Stimulated activated CD8-positive, alpha-beta memory T cell treated with anti-CD3 and anti-CD28 coated beads, Interleukin-4, amount 100 ng/mL, for 1 hour (primary cell): Measurements from ENCODE around the gene HPS4.
"Not testable (repeated sequence)": the region's sequence is repeated elsewhere in the genome, so short reads cannot be mapped to it uniquely, and the experiment has no call there.

Source experiments
- DNase-seq, 2 donors: peaks; one replicate each; pipeline ENCODE4 v3.0.0-alpha.2; 2020; ENCODE audit warnings: low read depth in 2 of 2, low spot score in 1 of 2

The HPS4 gene

GRCh38 chr22:26483439-26484359 is at the start of gene HPS4, which contains the start of gene SRRD:
Gene HPS4, minus strand, starts transcription at chr22:26483783. Its CDS starts 2,021 bp downstream, at chr22:26481762.
Gene SRRD, plus strand, starts transcription at chr22:26483877. Its CDS starts 14 bp downstream, at chr22:26483891.
- peak; percentile 85 to 88 for DNase-seq

DNA sequence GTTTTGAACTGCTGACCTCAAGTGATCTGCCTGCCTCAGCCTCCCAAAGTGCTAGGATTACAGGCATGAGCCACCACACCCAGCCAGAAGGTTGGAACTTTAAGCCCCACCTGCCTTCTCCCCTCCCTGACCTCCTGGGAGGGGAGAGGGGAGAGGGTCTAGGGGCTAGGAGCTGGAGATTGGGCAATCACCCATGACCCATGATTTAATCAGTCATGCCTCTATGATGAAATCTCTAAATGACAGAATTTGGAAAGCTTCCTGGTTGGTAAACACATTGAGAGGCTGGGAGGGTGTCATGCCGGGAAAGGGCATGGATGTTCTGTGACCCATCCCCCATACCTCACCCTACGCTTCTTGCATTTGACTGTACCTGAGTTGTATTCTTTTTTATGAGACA is 45.8 kb upstream of the HPS4 start:
- no peak for DNase-seq

DNA sequence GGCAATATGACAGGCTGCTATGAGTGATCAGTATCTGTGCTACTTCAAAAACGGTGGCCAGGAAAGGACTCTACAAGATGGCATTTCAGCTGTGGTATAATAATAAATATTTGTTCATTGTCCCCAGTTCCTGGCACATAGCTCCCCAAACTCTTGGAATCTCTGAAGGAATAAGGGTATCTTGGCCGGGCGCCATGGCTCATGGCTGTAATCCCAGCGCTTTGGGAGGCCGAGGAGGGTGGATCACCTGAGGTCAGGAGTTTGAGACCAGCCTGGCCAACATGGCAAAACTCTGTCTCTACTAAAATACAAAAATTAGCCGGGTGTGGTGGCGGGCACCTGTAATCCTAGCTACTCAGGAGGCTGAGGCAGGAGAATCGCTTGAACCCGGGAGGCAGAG is 44.9 kb upstream of the HPS4 start:
- DNase-seq: not testable (repeated sequence)

DNA sequence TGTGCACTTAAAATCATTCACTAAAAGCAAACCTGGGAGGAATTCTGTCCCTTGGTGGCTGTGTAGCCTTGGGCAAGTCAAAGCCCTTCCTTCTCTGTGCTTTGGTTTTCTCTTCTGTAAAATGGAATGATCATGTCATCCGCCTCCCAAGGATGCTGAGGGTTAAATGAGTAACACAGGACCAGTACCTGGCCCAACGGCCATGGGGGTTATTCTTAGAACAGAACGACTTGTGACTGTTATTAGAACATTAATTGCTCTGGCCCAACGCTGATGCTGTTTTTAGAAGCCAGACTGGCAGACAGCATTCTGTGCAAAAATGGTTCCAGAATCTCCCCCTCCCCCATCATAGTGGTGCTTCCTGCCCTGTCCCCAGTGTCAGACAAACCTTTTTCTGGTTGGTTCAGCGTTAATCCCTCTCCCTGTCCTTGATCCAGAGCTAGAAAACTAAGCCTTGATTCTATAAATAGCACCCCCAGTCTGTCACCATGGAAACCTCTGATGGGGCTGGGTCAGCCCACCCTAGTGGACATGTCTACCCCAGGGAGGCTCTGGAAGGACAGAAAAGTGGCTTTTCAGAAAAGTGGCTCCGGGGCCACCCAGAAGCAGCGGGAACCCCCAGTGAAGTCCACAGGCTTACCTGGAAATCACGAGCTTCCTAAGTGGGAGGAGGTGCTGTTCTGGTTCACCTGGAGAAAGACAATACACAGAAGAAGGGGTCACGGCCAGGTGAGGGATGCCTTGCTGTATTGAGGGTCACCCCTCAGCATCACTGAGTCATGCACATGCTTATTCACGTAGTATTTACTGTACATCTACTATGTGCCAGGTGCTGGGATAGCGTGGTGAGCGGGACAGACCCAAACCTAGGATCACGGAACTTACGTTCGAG is 44.2 kb upstream of the HPS4 start:
- DNase-seq: no peak

DNA sequence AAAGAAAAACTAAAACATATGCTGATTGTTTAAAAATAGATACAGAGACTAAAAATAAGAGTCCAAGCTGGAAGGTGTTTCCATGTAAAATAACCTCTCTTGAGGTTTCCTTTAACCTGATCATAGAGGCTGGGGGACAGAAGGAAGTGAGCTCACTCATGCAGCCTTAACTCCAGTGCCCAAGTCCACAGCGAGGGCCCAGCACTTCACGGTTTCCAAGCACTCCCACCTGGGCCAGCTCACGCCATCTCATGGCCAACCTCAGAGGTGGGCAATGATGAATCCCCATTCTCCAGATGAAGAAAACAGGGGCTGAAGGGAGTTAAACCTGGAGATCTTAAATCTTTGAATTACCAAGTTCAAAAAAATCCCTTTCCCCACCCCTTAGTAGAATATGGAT is 43.6 kb upstream of the HPS4 start:
- no peak for DNase-seq

DNA sequence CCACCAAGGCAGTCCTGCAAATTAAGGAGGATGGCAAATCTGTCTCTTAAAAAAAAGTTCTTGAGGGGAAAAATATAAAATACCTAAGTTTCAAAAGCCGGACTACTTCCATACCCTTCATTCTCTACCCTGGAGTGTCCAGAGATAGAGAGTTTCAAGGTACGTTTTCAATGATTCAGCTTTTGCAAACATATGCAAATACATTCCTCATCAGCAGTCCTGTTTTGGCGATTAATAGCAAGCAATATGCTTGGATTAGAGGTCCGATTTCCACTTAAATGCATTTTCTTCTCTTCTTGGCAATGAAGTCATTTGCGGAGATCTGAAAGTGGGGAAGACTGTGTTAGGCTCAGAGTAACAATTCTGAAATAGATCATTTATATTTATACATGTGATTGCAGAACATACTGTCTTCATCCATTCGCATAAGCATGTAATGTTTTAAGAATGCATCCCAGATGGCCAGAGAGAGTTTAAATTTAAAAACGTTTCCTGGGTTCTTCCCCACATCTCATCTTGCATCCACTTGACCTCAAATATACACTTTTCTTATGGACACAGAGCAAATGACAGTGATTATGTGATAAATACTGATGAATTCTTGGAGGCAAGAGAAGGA is 42.5 kb upstream of the HPS4 start:
- DNase-seq: no peak

DNA sequence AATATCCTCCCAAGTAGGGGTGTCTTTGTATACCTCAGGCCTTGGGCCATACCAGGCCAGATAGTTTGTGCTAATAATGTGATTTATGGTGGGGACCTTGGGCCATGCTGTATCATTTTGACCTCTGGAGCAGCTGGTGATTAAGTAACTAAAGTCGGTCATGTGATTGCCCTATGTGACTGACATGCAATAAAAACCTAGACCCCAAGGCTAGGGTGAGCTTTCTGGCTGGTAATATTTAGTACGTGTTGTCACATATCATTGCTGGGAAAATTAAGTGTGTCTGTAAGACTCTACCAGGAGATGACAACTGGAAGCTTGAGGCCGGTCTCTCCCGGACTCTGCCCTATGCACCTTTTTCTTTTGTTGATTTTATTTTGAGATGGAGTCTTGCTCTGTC is 41.3 kb upstream of the HPS4 start:
- no peak for DNase-seq

DNA sequence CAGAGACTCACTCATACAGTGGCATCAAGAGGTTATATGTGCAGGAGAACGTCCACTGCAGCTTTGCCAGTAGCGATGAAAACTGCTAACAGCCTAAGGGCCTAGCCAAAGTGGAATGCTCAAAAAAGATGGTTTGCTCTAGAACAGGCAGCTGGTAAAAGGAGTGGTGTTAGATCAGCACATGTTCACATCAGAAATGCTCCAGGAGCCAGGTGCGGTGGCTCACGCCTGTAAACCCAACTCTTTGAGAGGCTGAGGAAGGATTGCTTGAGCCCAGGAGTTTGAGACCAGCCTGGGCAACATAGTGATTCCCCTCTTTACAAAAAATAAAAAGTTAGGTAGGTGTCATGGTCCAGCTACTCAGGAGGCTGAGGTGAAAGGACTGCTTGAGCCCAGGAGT is 39.0 kb upstream of the HPS4 start:
- no peak for DNase-seq

DNA sequence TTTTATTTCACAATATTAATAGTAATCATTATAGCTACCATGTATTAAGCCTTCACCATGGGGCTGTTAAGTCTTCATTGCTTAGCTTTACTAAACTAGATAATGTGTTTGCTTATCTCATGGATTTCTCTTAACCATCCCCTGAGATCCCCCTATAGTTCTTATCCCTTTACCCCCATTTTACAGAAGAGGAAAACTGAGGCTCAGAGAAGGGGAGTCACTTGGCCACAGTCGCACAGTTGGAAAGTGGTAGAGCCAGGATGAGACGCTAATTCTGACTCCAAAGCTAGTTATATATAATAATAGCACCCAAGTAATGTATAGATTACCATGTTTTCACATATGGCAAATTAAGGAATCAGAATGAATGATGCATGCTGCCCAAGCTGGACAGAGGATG is 38.4 kb upstream of the HPS4 start:
- no peak for DNase-seq

- DNase-seq: no peak
Measured at GRCh38 chr22:26517429-26517828, 33.8 kb upstream of the HPS4 start.

DNA sequence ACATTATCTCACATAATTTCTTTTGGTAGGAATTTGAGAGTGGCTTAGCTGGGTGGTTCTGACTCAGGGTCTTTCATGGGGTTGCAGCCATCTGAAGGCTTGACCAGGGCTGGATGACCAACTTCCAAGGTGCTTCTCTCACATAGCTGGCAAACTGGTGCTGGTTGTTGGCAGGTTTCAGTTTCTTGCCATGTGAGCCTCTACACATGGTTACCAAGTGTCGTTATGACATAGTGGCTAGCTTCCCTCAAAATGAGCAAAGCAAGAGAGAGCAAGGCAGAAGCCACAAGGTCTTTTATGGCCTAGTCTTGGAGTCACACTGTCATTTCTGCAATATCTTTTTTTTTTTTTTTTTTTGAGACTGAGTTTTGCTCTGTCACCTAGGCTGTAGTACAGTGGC is 32.9 kb upstream of the HPS4 start:
- no peak for DNase-seq

GRCh38 chr22:26515931-26516330 is 32.3 kb upstream of the HPS4 start:
- no peak for DNase-seq

- DNase-seq: no peak
Measured at GRCh38 chr22:26514419-26515161, 31.0 kb upstream of the HPS4 start.

DNA sequence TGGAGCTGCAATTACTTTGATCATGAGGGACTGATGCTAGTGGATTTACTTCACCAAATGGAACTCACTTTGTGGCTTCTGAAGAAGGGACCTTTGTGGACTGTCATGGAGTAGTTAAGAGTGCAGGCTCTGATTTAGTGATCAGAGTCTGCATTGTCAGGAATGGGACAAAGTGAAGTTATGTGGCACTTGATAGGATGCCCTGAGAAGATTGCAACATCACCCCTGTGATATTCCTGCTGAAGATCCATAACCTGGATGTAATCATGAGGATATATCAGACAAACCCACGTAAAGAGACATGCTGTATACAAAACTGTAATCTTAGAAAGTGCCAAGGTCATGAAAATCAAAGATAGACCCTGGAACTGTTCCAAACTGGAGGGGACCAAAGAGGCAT is 30.3 kb upstream of the HPS4 start:
- no peak for DNase-seq

GRCh38 chr22:26512149-26512793 is 28.7 kb upstream of the HPS4 start, which contains the start of gene TFIP11:
Gene TFIP11, minus strand, starts transcription at chr22:26512473. Its CDS starts 2,201 bp downstream, at chr22:26510272.
- DNase-seq: peak; percentile 77 to 81

- DNase-seq: no peak
Measured at GRCh38 chr22:26508148-26508547, 24.6 kb upstream of the HPS4 start.

GRCh38 chr22:26503758-26504157 is 20.2 kb upstream of the HPS4 start:
- no peak for DNase-seq

DNA sequence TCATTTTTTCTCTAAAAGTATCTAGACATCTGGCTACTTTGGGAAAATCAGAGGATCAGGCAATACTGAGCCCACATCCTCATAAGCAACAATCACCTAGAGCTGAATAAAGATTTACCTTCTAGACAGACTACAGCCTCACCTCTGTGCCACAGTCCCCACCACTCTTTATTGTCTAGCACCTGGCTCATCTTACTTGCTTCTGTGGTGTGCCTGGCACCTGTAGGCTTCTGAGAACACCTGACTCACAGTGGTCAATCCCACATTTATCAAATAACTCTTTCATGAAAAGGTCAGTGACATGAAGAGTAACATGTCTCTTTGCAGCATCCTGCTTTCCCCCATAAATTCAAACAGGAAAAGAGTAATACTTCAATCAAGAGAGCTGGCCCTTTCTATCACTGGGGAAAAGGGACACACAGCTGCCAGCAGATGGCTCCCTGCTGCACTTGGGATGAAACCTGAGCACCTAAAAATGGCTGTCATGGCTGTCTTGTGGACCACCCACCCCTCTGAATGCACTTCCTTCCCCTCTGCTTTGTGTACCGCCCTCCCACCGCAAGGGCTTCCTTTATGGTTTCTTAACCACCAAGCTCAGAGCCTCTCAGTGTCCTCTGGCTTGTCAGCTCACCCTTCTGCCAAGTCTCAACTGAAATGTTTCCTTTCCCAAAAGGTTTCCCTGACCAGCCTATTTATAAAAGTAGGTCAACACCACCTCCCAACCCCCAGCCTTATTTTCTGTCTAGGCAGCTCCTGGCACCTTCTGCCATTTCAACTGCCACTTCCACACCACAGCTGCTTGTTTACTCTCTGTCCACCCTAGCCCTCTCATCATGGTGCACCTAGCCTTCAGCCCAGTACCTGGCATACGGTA is 19.3 kb upstream of the HPS4 start:
- DNase-seq: peak; percentile 33 to 34

- DNase-seq: no peak
Measured at GRCh38 chr22:26501996-26502395, 18.4 kb upstream of the HPS4 start.
